Gastroesophageal sphincter (tissue), 3 donors: ENCODE measurements around the gene NUP210L.

Experiments
- CTCF ChIP-seq, 4 experiments: fragments of 200-600 bp in 2 of 4; fragments of 450-650 bp in 2 of 4; sonication (generic) in 1 of 4; IDR thresholded peaks; one replicate each; pipeline ENCODE4 v1.5.1; 2017 to 2019; ENCODE audit warnings: antibody characterized with exemption in 4 of 4, mild to moderate bottlenecking in 2 of 4, moderate library complexity in 2 of 4
- POLR2A ChIP-seq, 2 donors: fragments of 450-650 bp; IDR thresholded peaks; one replicate each; pipeline ENCODE4 v1.6.1; 2017; ENCODE audit warnings: antibody characterized with exemption in 2 of 2, mild to moderate bottlenecking in 2 of 2, moderate library complexity in 1 of 2
- POLR2AphosphoS5 ChIP-seq: sonication (generic); formaldehyde crosslinking; IDR thresholded peaks from one replicate; pipeline ENCODE4 v1.6.1; 2017; ENCODE audit warnings: antibody characterized with exemption

GRCh38 chr1:154081386-154082126, 73.3 kb downstream of the NUP210L start:
- TF ChIP-seq CTCF (IDR thresholded peaks at IDR 0.05) (no peak), POLR2A (IDR thresholded peaks at IDR 0.05) (no peak), POLR2AphosphoS5 (no peak)
